D721Med (cell line): ENCODE data around the gene CPNE6.

ENCODE experiments used
- DNase-seq: peaks from one replicate; pipeline ENCODE4 v3.0.0; 2011; ENCODE audit warnings: low spot score; ENCODE audit not compliant: insufficient read length
- FAIRE-seq: peaks from 2 replicates; lab custom pipeline; 2011; peaks lifted over from hg19 to GRCh38; lab: Jason Lieb, UNC
- CTCF ChIP-seq: IDR thresholded peaks from 2 replicates; pipeline ENCODE4 v1.5.1; 2012; ENCODE audit warnings: mild to moderate bottlenecking, control low read depth; ENCODE audit not compliant: insufficient read depth; ENCODE audit errors: missing control alignments

CPNE6 gene

GRCh38 chr14:24113801-24114531 lies 42.6 kb downstream of the CPNE6 start:
- peak; percentile 58 for DNase-seq
- no peak for FAIRE-seq
- TF ChIP-seq CTCF, result no peak

- FAIRE-seq (no peak), DNase-seq (peak; percentile 97)
- TF ChIP-seq CTCF, result no peak
These were observed 43.4 kb downstream of the CPNE6 start, which contains the start of the genes DCAF11 and NRL for GRCh38 chr14:24114532-24115421. DCAF11 (plus strand) TSS chr14:24114777; CDS start chr14:24115595, 818 bp downstream. NRL (minus strand) TSS chr14:24114949; CDS start chr14:24082848, 32,101 bp downstream.

- no peak for TF ChIP-seq CTCF
- no peak for FAIRE-seq
- DNase-seq, result no peak
These were observed 44.2 kb downstream of the CPNE6 start for GRCh38 chr14:24115422-24116127.

GRCh38 chr14:24116128-24116814 lies 44.9 kb downstream of the CPNE6 start:
- no peak for FAIRE-seq
- no peak for DNase-seq
- TF ChIP-seq CTCF, result no peak

- DNase-seq, result no peak
- FAIRE-seq, result no peak
- no peak for TF ChIP-seq CTCF
These were observed 45.8 kb downstream of the CPNE6 start for GRCh38 chr14:24117179-24117578.

GRCh38 chr14:24119691-24120090 lies 48.3 kb downstream of the CPNE6 start:
- no peak for FAIRE-seq

More at GRCh38 chr14:24119691-24120090, 48.3 kb downstream of the CPNE6 start:
- TF ChIP-seq CTCF, result no peak
- DNase-seq, result no peak
